ENCODE data around the gene MTM1.

The MTM1 gene

DNA sequence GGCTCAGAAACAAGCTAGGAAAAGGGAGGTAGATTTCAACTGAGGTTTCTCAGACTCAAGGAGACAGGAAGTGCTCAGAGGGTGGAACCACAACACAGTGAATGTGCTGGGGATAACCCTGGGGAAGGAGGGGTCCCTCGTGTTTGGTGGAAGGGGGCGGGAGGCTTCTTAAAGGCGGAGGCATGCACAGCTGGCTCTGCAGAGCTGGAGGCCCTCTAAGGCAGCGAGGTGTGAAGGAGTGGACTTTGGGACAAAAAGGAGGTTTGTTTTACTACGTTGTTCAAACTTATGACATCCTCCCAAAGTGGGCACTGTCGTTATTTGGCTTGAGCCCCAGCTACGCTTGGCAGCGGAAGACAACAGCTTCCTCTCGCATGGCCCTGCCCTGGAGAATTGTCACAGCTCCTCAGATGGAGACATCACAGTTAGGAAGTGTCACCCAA lies 21.7 kb upstream of the MTM1 start:
- Histone ChIP-seq H2BK120ac (ENCODE audit: low read depth, low read length) (no peak overlapping the region), H3K4me2 (ENCODE audit: low read length) (no peak overlapping the region), H3K4ac (ENCODE audit: low read depth, low read length) (no peak overlapping the region), H3K23ac (ENCODE audit: low read length) (no peak overlapping the region), H3K36me3 (ENCODE audit: control insufficient read depth, insufficient read depth, low read length) (no peaks in the 10 kb centered on the region), H4K5ac (ENCODE audit: low read length) (no peak overlapping the region), H3K4me3 (ENCODE audit: low read length) (no peak overlapping the region), H3K4me1 (ENCODE audit: control insufficient read depth, low read depth, low read length) (no peaks in the 10 kb centered on the region), H3K79me1 (ENCODE audit: low read length) (no peaks in the 10 kb centered on the region), H3K18ac (ENCODE audit: low read length) (no peak overlapping the region), H3K9ac (ENCODE audit: low read length) (no peak overlapping the region), H2BK5ac (ENCODE audit: low read length) (no peak overlapping the region), H4K8ac (ENCODE audit: low read depth, low read length) (no peak overlapping the region), H3K56ac (ENCODE audit: low read length) (no peak overlapping the region), H2AK5ac (ENCODE audit: low read length) (no peak overlapping the region), H3K27ac (ENCODE audit: low read depth, low read length) (no peak overlapping the region), H3K79me2 (ENCODE audit: control insufficient read depth, insufficient read depth, low read length) (no peaks in the 10 kb centered on the region), H3K27me3 (ENCODE audit: insufficient read depth, low read length, poor library complexity) (no peaks in the 10 kb centered on the region), H2BK15ac (replicated peaks; ENCODE audit: low read depth) (no peak overlapping the region)
- WGBS (ENCODE audit: extremely low coverage, insufficient coverage, low lambda C conversion rate), result no CpG with 5 or more reads among the region's 9 CpGs
- DNase-seq, result no peak

DNA sequence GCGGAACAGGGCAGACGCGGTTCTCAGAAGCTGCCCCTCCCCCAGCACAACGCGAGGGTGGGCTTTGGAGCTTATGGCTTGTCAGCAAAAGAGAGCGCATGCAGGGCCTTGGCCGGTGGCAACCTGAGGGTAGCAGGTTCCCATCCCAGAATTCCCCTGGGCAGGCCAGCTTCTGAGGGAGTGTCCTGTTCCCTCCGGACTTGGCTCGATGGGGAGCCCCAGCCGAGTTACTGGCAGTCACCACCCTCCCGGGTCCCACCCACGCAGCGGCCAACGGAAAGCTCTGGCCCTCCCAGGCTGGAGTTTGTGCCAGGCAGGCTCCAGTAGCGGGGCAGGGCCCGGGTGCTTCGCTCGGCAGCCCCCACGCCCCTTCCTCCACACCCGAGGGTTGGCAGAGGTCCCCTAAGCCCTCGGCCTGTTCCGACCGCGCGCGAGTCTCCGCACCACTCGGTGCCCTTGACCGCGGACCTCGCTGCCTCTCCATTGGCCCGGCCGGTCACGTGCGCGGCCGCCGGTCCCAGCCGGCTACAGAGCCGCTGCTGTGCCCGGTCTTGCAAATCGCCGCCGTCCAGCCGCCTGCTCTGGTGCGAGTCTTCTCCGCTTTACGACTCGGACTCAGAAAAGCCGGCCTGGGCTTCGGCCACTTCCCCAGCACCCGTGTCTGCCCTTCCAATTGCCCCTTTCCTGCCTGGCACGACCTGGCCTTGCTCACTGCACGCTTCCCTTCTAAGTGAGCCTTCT lies 20.9 kb upstream of the MTM1 start:
- Histone ChIP-seq H3K27me3 (ENCODE audit: insufficient read depth, low read length, poor library complexity) (no peaks in the 10 kb centered on the region), H2BK15ac (replicated peaks; ENCODE audit: low read depth) (no peak overlapping the region), H4K8ac (ENCODE audit: low read depth, low read length) (no peak overlapping the region), H2BK5ac (ENCODE audit: low read length) (no peak overlapping the region), H3K4me2 (ENCODE audit: low read length) (peak overlapping the region; percentile 50), H4K5ac (ENCODE audit: low read length) (no peak overlapping the region), H3K4ac (ENCODE audit: low read depth, low read length) (no peak overlapping the region), H3K79me2 (ENCODE audit: control insufficient read depth, insufficient read depth, low read length) (no peaks in the 10 kb centered on the region), H3K23ac (ENCODE audit: low read length) (no peak overlapping the region), H3K36me3 (ENCODE audit: control insufficient read depth, insufficient read depth, low read length) (no peaks in the 10 kb centered on the region), H3K4me3 (ENCODE audit: low read length) (no peak overlapping the region), H3K9ac (ENCODE audit: low read length) (peak overlapping the region; percentile 60), H3K27ac (ENCODE audit: low read depth, low read length) (no peak overlapping the region), H2AK5ac (ENCODE audit: low read length) (no peak overlapping the region), H2BK120ac (ENCODE audit: low read depth, low read length) (peak overlapping the region; percentile 31), H3K4me1 (ENCODE audit: control insufficient read depth, low read depth, low read length) (no peaks in the 10 kb centered on the region), H3K79me1 (ENCODE audit: low read length) (no peaks in the 10 kb centered on the region), H3K56ac (ENCODE audit: low read length) (peak overlapping the region; percentile 86), H3K18ac (ENCODE audit: low read length) (peak overlapping the region; percentile 83)
- peak; percentile 61 for DNase-seq
- WGBS (ENCODE audit: extremely low coverage, insufficient coverage, low lambda C conversion rate), result no CpG with 5 or more reads among the region's 54 CpGs

DNA sequence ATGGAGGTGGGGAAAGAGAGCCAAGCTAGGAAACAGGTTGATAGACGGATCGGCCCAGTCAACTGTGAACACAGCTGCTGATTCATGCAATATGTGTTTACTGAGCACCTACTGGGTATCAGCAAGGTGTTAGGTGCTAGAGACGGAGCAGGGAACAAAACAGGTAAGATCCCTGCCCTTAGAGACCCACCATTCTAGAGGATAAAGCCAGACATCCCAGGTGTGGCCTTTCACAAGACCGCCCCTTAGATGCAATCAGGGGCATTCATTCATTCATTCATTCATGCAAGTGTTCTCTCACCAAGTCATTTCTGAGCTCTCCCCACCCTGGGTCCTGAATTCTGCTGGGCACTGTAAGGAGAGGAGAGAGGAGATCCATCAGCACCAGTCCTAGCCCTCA lies 20.2 kb upstream of the MTM1 start:
- Histone ChIP-seq H3K23ac (ENCODE audit: low read length) (no peak overlapping the region), H4K8ac (ENCODE audit: low read depth, low read length) (no peak overlapping the region), H3K79me1 (ENCODE audit: low read length) (no peaks in the 10 kb centered on the region), H2BK5ac (ENCODE audit: low read length) (no peak overlapping the region), H3K36me3 (ENCODE audit: control insufficient read depth, insufficient read depth, low read length) (no peaks in the 10 kb centered on the region), H2AK5ac (ENCODE audit: low read length) (no peak overlapping the region), H3K27me3 (ENCODE audit: insufficient read depth, low read length, poor library complexity) (no peaks in the 10 kb centered on the region), H3K4me2 (ENCODE audit: low read length) (no peak overlapping the region), H3K79me2 (ENCODE audit: control insufficient read depth, insufficient read depth, low read length) (no peaks in the 10 kb centered on the region), H3K27ac (ENCODE audit: low read depth, low read length) (no peak overlapping the region), H3K4ac (ENCODE audit: low read depth, low read length) (no peak overlapping the region), H3K4me3 (ENCODE audit: low read length) (no peak overlapping the region), H3K9ac (ENCODE audit: low read length) (peak overlapping the region; percentile 59), H3K18ac (ENCODE audit: low read length) (no peak overlapping the region), H3K4me1 (ENCODE audit: control insufficient read depth, low read depth, low read length) (no peaks in the 10 kb centered on the region), H2BK120ac (ENCODE audit: low read depth, low read length) (no peak overlapping the region), H3K56ac (ENCODE audit: low read length) (peak overlapping the region; percentile 86), H4K5ac (ENCODE audit: low read length) (no peak overlapping the region), H2BK15ac (replicated peaks; ENCODE audit: low read depth) (no peak overlapping the region)
- WGBS (ENCODE audit: extremely low coverage, insufficient coverage, low lambda C conversion rate), result no CpG with 5 or more reads among the region's 4 CpGs
- DNase-seq, result no peak

DNA sequence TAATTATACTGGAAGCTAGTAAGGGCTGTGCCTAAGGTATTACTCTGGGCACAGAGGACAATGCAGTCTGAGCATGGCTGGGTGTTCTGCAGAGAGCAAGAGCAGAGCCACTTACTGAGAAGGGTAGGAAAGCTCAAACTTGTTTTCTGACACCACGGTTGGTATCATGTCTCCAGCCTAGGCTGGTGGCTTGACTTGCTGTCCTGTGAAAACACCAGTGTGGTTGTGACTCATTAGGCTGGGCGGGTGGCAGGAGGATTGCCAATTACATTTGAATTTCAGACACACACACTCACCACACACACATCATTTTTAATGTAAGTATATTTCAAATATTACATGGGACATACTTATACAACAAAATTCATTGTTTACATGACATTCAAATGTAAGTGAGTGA lies 19.7 kb upstream of the MTM1 start:
- WGBS (ENCODE audit: extremely low coverage, insufficient coverage, low lambda C conversion rate), result no CpG with 5 or more reads among the region's 2 CpGs

DNA sequence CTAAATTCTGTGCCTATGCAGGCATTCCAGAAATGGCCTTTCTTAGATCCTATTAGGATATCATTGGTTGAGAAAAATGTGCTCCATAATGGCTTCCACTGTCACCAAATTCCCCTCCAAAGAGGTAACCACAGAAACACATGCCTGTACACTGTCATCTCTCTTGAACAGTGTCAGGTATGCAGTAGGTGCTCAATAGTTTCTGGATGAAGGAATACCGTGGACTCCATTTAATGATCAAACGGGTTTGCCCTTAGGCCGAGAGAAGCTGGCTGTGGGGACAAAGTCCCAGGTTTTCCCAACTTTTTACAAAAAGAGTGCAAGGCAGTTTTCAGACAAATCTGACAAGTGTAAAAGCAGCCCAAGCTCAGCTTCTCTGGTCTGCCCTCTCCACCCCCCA lies 16.5 kb upstream of the MTM1 start:
- H2BK5ac ChIP-seq (ENCODE audit: low read length), result no peak overlapping the region
- no peak overlapping the region for H3K4ac ChIP-seq (ENCODE audit: low read depth, low read length)
- no peak overlapping the region for H4K5ac ChIP-seq (ENCODE audit: low read length)
- DNase-seq, result no peak
- H3K36me3 ChIP-seq (ENCODE audit: control insufficient read depth, insufficient read depth, low read length), result no peaks in the 10 kb centered on the region
- H3K4me1 ChIP-seq (ENCODE audit: control insufficient read depth, low read depth, low read length), result no peaks in the 10 kb centered on the region
- H3K4me2 ChIP-seq (ENCODE audit: low read length), result no peak overlapping the region
- no peak overlapping the region for H3K23ac ChIP-seq (ENCODE audit: low read length)
- H3K9ac ChIP-seq (ENCODE audit: low read length), result no peak overlapping the region
- H4K8ac ChIP-seq (ENCODE audit: low read depth, low read length), result no peak overlapping the region
- no peaks in the 10 kb centered on the region for H3K79me2 ChIP-seq (ENCODE audit: control insufficient read depth, insufficient read depth, low read length)
- no peak overlapping the region for H3K4me3 ChIP-seq (ENCODE audit: low read length)
- no peak overlapping the region for H3K18ac ChIP-seq (ENCODE audit: low read length)
- WGBS (ENCODE audit: extremely low coverage, insufficient coverage, low lambda C conversion rate), result no CpG with 5 or more reads among the region's 3 CpGs
- no peak overlapping the region for H3K27ac ChIP-seq (ENCODE audit: low read depth, low read length)
- no peaks in the 10 kb centered on the region for H3K79me1 ChIP-seq (ENCODE audit: low read length)
- no peaks in the 10 kb centered on the region for H3K27me3 ChIP-seq (ENCODE audit: insufficient read depth, low read length, poor library complexity)
- no peak overlapping the region for H2BK120ac ChIP-seq (ENCODE audit: low read depth, low read length)
- no peak overlapping the region for H3K56ac ChIP-seq (ENCODE audit: low read length)
- H2BK15ac ChIP-seq (replicated peaks; ENCODE audit: low read depth), result no peak overlapping the region
- no peak overlapping the region for H2AK5ac ChIP-seq (ENCODE audit: low read length)

More for the DNA sequence above, 19.7 kb upstream of the MTM1 start:
- Histone ChIP-seq H3K79me1 (ENCODE audit: low read length) (no peaks in the 10 kb centered on the region), H3K4me1 (ENCODE audit: control insufficient read depth, low read depth, low read length) (no peaks in the 10 kb centered on the region), H4K8ac (ENCODE audit: low read depth, low read length) (no peak overlapping the region), H3K56ac (ENCODE audit: low read length) (no peak overlapping the region), H3K36me3 (ENCODE audit: control insufficient read depth, insufficient read depth, low read length) (no peaks in the 10 kb centered on the region), H2BK5ac (ENCODE audit: low read length) (no peak overlapping the region), H3K9ac (ENCODE audit: low read length) (no peak overlapping the region), H3K27ac (ENCODE audit: low read depth, low read length) (no peak overlapping the region), H3K23ac (ENCODE audit: low read length) (no peak overlapping the region), H2AK5ac (ENCODE audit: low read length) (no peak overlapping the region), H3K18ac (ENCODE audit: low read length) (no peak overlapping the region), H3K4ac (ENCODE audit: low read depth, low read length) (no peak overlapping the region), H2BK15ac (replicated peaks; ENCODE audit: low read depth) (no peak overlapping the region), H3K4me2 (ENCODE audit: low read length) (no peak overlapping the region), H3K4me3 (ENCODE audit: low read length) (no peak overlapping the region), H3K27me3 (ENCODE audit: insufficient read depth, low read length, poor library complexity) (no peaks in the 10 kb centered on the region), H4K5ac (ENCODE audit: low read length) (no peak overlapping the region), H2BK120ac (ENCODE audit: low read depth, low read length) (no peak overlapping the region), H3K79me2 (ENCODE audit: control insufficient read depth, insufficient read depth, low read length) (no peaks in the 10 kb centered on the region)
- DNase-seq, result no peak

DNA sequence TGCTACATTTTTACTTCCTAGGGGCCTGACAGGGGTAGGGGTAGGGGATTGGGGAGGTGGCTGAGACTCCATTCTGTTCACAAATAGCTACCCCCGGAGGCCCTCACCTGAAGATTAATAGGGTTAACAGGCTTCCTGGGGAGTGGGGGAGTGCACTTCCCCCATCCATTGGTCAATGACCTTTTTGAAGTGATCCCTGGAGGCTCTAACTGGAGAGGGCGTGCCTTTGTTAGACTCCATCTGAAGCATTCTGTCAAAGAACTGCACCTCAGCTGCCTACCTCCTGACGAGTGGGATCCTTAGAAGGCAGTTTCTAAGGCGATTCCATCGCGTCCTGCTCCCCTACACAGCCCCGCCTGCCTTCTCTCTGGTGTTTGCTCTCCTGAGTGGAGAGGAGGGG lies 10.0 kb upstream of the MTM1 start:
- H2BK5ac ChIP-seq (ENCODE audit: low read length), result no peak overlapping the region
- no peak overlapping the region for H2BK120ac ChIP-seq (ENCODE audit: low read depth, low read length)
- no CpG with 5 or more reads among the region's 7 CpGs for WGBS (ENCODE audit: extremely low coverage, insufficient coverage, low lambda C conversion rate)
- H3K4me3 ChIP-seq (ENCODE audit: low read length), result no peak overlapping the region
- no peak overlapping the region for H2BK15ac ChIP-seq (replicated peaks; ENCODE audit: low read depth)
- H3K56ac ChIP-seq (ENCODE audit: low read length), result peak overlapping the region; percentile 15
- DNase-seq, result no peak
- H3K4me1 ChIP-seq (ENCODE audit: control insufficient read depth, low read depth, low read length), result no peaks in the 10 kb centered on the region
- no peak overlapping the region for H3K23ac ChIP-seq (ENCODE audit: low read length)
- H4K5ac ChIP-seq (ENCODE audit: low read length), result no peak overlapping the region
- no peak overlapping the region for H3K4me2 ChIP-seq (ENCODE audit: low read length)
- no peak overlapping the region for H3K18ac ChIP-seq (ENCODE audit: low read length)
- H3K4ac ChIP-seq (ENCODE audit: low read depth, low read length), result no peak overlapping the region
- H3K36me3 ChIP-seq (ENCODE audit: control insufficient read depth, insufficient read depth, low read length), result no peaks in the 10 kb centered on the region
- no peaks in the 10 kb centered on the region for H3K27me3 ChIP-seq (ENCODE audit: insufficient read depth, low read length, poor library complexity)
- H3K9ac ChIP-seq (ENCODE audit: low read length), result no peak overlapping the region
- no peaks in the 10 kb centered on the region for H3K79me1 ChIP-seq (ENCODE audit: low read length)
- H3K27ac ChIP-seq (ENCODE audit: low read depth, low read length), result no peak overlapping the region
- H4K8ac ChIP-seq (ENCODE audit: low read depth, low read length), result no peak overlapping the region
- no peak overlapping the region for H2AK5ac ChIP-seq (ENCODE audit: low read length)
- no peaks in the 10 kb centered on the region for H3K79me2 ChIP-seq (ENCODE audit: control insufficient read depth, insufficient read depth, low read length)

Measured in mesendoderm (in vitro differentiated cells).